Measurements from ENCODE around the gene PRDM11. TPM values are rescaled to one million over a fixed set of nuclear protein-coding genes. Genes with fewer than 3 reads are reported as not detected.

The PRDM11 gene
- total and polyA plus RNA-seq, 4 donors = 3.7 to 35.1 (median 14.1) TPM

- peak overlapping the region in 1 of 2 donors; percentile 16 for H3K27ac ChIP-seq (ENCODE audit: low read depth in 1 of 2, low read length in 1 of 2)
- H3K9ac ChIP-seq (ENCODE audit: insufficient read depth in 1 of 2, low read length in 2 of 2) = no peak overlapping the region
- 69 to 76% methylated on average over 8 of the region's 8 CpGs for WGBS, 2 donors
- H3K4me3 ChIP-seq = no peak overlapping the region
- peaks cover 0 to 22% (median 12%) of the 10 kb centered on the region in 4 donors for H3K36me3 ChIP-seq (ENCODE audit: control insufficient read depth in 4 of 4, insufficient read depth in 4 of 4, low read length in 4 of 4)
- DNase-seq (peak in 2 of 3 donors; percentile 28 to 45), ATAC-seq (ENCODE audit: insufficient read depth, low FRiP score) (no peak)
- H3K4me1 ChIP-seq (ENCODE audit: control insufficient read depth in 5 of 5, insufficient read depth in 5 of 5, low read length in 5 of 5) = peaks cover 20 to 33% (median 29%) of the 10 kb centered on the region in 5 donors
- no peaks in the 10 kb centered on the region for H3K9me3 ChIP-seq (ENCODE audit: control insufficient read depth in 4 of 4, insufficient read depth in 3 of 4, low read length in 3 of 4)
- TF ChIP-seq CTCF (IDR thresholded peaks at IDR 0.05; ENCODE audit: control extremely low read depth, extremely low read depth) = no peak
- H3K27me3 ChIP-seq (ENCODE audit: control insufficient read depth in 3 of 3, insufficient read depth in 3 of 3, low read length in 2 of 3) = no peaks in the 10 kb centered on the region
These were observed 61.7 kb downstream of the PRDM11 start for GRCh38 chr11:45208135-45208534.

- Histone ChIP-seq H3K27me3 (ENCODE audit: control insufficient read depth in 3 of 3, insufficient read depth in 3 of 3, low read length in 2 of 3) (no peaks in the 10 kb centered on the region), H3K9me3 (ENCODE audit: control insufficient read depth in 4 of 4, insufficient read depth in 3 of 4, low read length in 3 of 4) (no peaks in the 10 kb centered on the region), H3K9ac (ENCODE audit: insufficient read depth in 1 of 2, low read length in 2 of 2) (peak overlapping the region in 1 of 2 donors; percentile 20), H3K4me3 (no peak overlapping the region), H3K27ac (ENCODE audit: low read depth in 1 of 2, low read length in 1 of 2) (peak overlapping the region; percentile 86 to 88), H3K4me1 (ENCODE audit: control insufficient read depth in 5 of 5, insufficient read depth in 5 of 5, low read length in 5 of 5) (peaks cover 20 to 33% (median 29%) of the 10 kb centered on the region in 5 donors), H3K36me3 (ENCODE audit: control insufficient read depth in 4 of 4, insufficient read depth in 4 of 4, low read length in 4 of 4) (peaks cover 0 to 27% (median 21%) of the 10 kb centered on the region in 4 donors)
- 78 to 80% methylated on average over 35 of the region's 35 CpGs for WGBS, 2 donors
- TF ChIP-seq CTCF (IDR thresholded peaks at IDR 0.05; ENCODE audit: control extremely low read depth, extremely low read depth) = no peak
- ATAC-seq (ENCODE audit: insufficient read depth, low FRiP score) (no peak), DNase-seq (no peak)
These were observed 62.8 kb downstream of the PRDM11 start for GRCh38 chr11:45209000-45209879.

- peak overlapping the region in 1 of 2 donors; percentile 67 for H3K9ac ChIP-seq (ENCODE audit: insufficient read depth in 1 of 2, low read length in 2 of 2)
- TF ChIP-seq CTCF (IDR thresholded peaks at IDR 0.05; ENCODE audit: control extremely low read depth, extremely low read depth) = no peak
- peak overlapping the region; percentile 86 to 88 for H3K27ac ChIP-seq (ENCODE audit: low read depth in 1 of 2, low read length in 1 of 2)
- H3K4me1 ChIP-seq (ENCODE audit: control insufficient read depth in 5 of 5, insufficient read depth in 5 of 5, low read length in 5 of 5) = peaks cover 22 to 33% (median 29%) of the 10 kb centered on the region in 5 donors
- H3K27me3 ChIP-seq (ENCODE audit: control insufficient read depth in 3 of 3, insufficient read depth in 3 of 3, low read length in 2 of 3) = no peaks in the 10 kb centered on the region
- H3K9me3 ChIP-seq (ENCODE audit: control insufficient read depth in 4 of 4, insufficient read depth in 3 of 4, low read length in 3 of 4) = no peaks in the 10 kb centered on the region
- 16 to 22% methylated on average over 29 of the region's 29 CpGs for WGBS, 2 donors
- ATAC-seq (ENCODE audit: insufficient read depth, low FRiP score) (no peak), DNase-seq (peak; percentile 95 to 98 (median 97))
- H3K4me3 ChIP-seq = no peak overlapping the region
- peaks cover 0 to 23% (median 21%) of the 10 kb centered on the region in 4 donors for H3K36me3 ChIP-seq (ENCODE audit: control insufficient read depth in 4 of 4, insufficient read depth in 4 of 4, low read length in 4 of 4)
These were observed 63.7 kb downstream of the PRDM11 start for GRCh38 chr11:45209891-45210699.
